ENCODE results near the gene ZFYVE19. TPM values are rescaled to one million over a fixed set of nuclear protein-coding genes. Genes with fewer than 3 reads are reported as not detected.
A peak's percentile ranks its signal among the peaks of the same experiment; 100 is the strongest.

Gene ZFYVE19
- total RNA-seq, 1 experiment from 2014 or later, result 39.5 TPM

DNA sequence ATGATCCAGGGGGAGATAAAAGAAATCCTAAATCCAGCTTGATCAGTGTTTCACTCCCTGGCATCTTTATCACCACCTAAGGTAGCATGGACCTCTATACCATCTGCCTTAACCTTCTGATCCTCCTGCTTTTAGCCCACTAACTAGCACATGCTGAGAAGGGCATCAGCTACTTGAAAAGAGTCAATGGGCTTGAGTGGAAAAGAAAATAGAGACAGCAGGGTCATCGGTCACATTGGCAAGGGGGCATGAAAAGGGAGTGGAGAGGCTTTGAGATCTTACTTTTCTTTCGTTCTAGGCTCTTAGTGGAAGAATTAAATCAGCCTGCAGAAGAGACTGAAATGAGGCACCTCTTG is 239 bp upstream of the ZFYVE19 start:
- Histone ChIP-seq H3K27me3 (ENCODE audit: control insufficient read depth, insufficient read depth, low read length) (no peaks in the 10 kb centered on the region), H3K27ac (ENCODE audit: low read length) (peak overlapping the region; percentile 94), H3K9me3 (ENCODE audit: control insufficient read depth, insufficient read depth, low read depth, low read length) (no peaks in the 10 kb centered on the region), H3K4me3 (ENCODE audit: low read depth in 2 of 2, low read length in 2 of 2) (peak overlapping the region; percentile 86 to 90), H3K4me1 (ENCODE audit: control insufficient read depth, insufficient read depth, low read length) (peaks cover 10% of the 10 kb centered on the region), H3K36me3 (ENCODE audit: control insufficient read depth, insufficient read depth, low read length) (no peaks in the 10 kb centered on the region)
- DNase-seq (ENCODE audit: low read depth, low spot score) (no peak), ATAC-seq (no peak)
- intact Hi-C loops (cut with micrococcal nuclease; ENCODE audit: unreplicated experiment), result no loop called here
- in situ Hi-C loops (cut with HindIII; ENCODE audit: low pct_unique_long_range_greater_than_20kb, low sequenced_read_pairs), result no loop called here
- CTCF ChIA-PET, result interaction anchor here (0.6 to 2.0 kb wide), 4 partner anchors 24 to 85 kb away, joined by 3 to 4 read pairs (median 4); no protein-coding TSS in a partner anchor
- POLR2A ChIA-PET, result interaction anchor here (0.6 kb wide), 1 partner anchor 88 kb away, joined by 5 read pairs; no protein-coding TSS in a partner anchor
- TF ChIP-seq REST (IDR thresholded peaks at IDR 0.05; ENCODE audit: insufficient read depth in 1 of 2, low read depth in 2 of 2, low read length in 1 of 2) (no peak), TCF7L2 (IDR thresholded peaks at IDR 0.05; ENCODE audit: low read depth, low read length) (no peak)
- BruUV-seq (replicated peaks), result no TSS peak

GRCh38 chr15:40807888-40808461 is 1.1 kb downstream of the ZFYVE19 start:
- Histone ChIP-seq H3K27ac (ENCODE audit: low read length) (peak overlapping the region; percentile 94), H3K27me3 (ENCODE audit: control insufficient read depth, insufficient read depth, low read length) (no peaks in the 10 kb centered on the region), H3K4me3 (ENCODE audit: low read depth in 2 of 2, low read length in 2 of 2) (peak overlapping the region; percentile 86 to 90), H3K4me1 (ENCODE audit: control insufficient read depth, insufficient read depth, low read length) (peaks cover 10% of the 10 kb centered on the region), H3K9me3 (ENCODE audit: control insufficient read depth, insufficient read depth, low read depth, low read length) (no peaks in the 10 kb centered on the region), H3K36me3 (ENCODE audit: control insufficient read depth, insufficient read depth, low read length) (no peaks in the 10 kb centered on the region)
- no peak for DNase-seq (ENCODE audit: low read depth, low spot score)
- ChIA-PET CTCF (no interaction called here), POLR2A (interaction anchor here (0.6 kb wide), 2 partner anchors 114 to 150 kb away, joined by 3 to 4 read pairs; no protein-coding TSS in a partner anchor)
- in situ Hi-C loops (cut with HindIII; ENCODE audit: low pct_unique_long_range_greater_than_20kb, low sequenced_read_pairs) (no loop called here), intact Hi-C loops (cut with micrococcal nuclease; ENCODE audit: unreplicated experiment) (no loop called here)
- no peak for ATAC-seq
- TF ChIP-seq REST (IDR thresholded peaks at IDR 0.05; ENCODE audit: insufficient read depth in 1 of 2, low read depth in 2 of 2, low read length in 1 of 2) (no peak), POLR2AphosphoS5 (IDR thresholded peaks at IDR 0.05; ENCODE audit: low read depth, low read length) (no peak), SIN3A (IDR thresholded peaks at IDR 0.05; ENCODE audit: borderline replicate concordance, insufficient read depth, low read depth, low read length) (no peak), CTCF (IDR thresholded peaks at IDR 0.05) (no peak), TCF7L2 (IDR thresholded peaks at IDR 0.05; ENCODE audit: low read depth, low read length) (no peak)
- TSS peak; percentile 64 for BruUV-seq (replicated peaks)

Measured in Panc1 (cell line).